ENCODE measurements around the gene GPR33.

Gene GPR33

GRCh38 chr14:31487886-31488285 is at the start of gene GPR33:
Gene GPR33 (minus strand): TSS chr14:31488039. CDS start chr14:31483965, 4,074 bp downstream.
- no peaks in the 10 kb centered on the region for H3K79me2 ChIP-seq
- no peaks in the 10 kb centered on the region for H3K36me3 ChIP-seq (ENCODE audit: control insufficient read depth, insufficient read depth, low read length)
- H3K4me2 ChIP-seq (ENCODE audit: low read length) = no peak within 1 kb of the TSS
- no peaks in the 10 kb centered on the region for H3K4me1 ChIP-seq
- H3K9ac ChIP-seq = no peak within 1 kb of the TSS
- no peak within 1 kb of the TSS for H2AFZ ChIP-seq
- no peaks in the 10 kb centered on the region for H3K9me3 ChIP-seq (ENCODE audit: control insufficient read depth, low read length)
- no peaks in the 10 kb centered on the region for H3K27me3 ChIP-seq (ENCODE audit: control insufficient read depth, insufficient read depth, low read length)
- no peak for TF ChIP-seq CTCF (IDR thresholded peaks at IDR 0.05)
- no peak within 1 kb of the TSS for H3K4me3 ChIP-seq (ENCODE audit: low read depth, low read length)
- no peak within 1 kb of the TSS for H3K27ac ChIP-seq

DNA sequence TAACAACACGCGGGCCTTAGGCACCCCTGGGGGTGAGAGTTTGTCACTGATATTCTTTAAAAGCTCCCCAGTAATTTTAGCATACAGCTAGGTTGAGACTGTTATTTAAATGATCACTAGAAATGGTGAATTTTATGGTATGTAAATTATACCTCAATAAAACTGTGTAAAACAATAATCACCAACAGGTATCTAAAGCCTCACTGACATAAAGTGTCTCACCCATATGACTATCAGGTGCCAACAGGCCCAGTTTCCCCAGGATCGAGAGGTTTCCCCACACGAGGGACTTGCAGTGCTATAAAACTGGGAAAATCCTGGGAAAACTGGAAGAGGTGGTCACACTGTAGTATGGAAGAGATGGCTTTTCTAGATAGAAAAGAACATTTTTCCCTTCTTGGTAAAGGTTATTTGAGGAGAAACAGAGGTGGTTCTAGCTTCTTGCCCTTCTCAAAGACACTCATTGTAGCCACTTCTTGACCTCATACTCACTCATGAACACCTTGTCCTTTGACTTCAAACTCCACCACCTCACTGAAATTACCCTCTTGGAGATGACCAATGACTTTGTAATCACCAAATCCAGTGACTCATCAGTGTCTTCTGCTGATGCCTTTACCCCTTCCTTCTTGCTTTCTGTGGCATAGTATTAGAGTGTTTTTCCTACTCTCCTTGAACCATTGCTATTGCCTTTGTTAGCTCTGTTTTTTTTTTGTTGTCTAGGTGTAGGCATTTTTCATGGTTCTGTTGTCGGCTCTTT is 48.5 kb upstream of the GPR33 start:
- no peak overlapping the region for H3K4me2 ChIP-seq (ENCODE audit: low read length)
- H3K9me3 ChIP-seq (ENCODE audit: control insufficient read depth, low read length) = no peaks in the 10 kb centered on the region
- H2AFZ ChIP-seq = no peak overlapping the region
- H3K4me3 ChIP-seq (ENCODE audit: low read depth, low read length) = no peak overlapping the region
- no peaks in the 10 kb centered on the region for H3K27me3 ChIP-seq (ENCODE audit: control insufficient read depth, insufficient read depth, low read length)
- no peaks in the 10 kb centered on the region for H3K79me2 ChIP-seq
- TF ChIP-seq CTCF (IDR thresholded peaks at IDR 0.05) = no peak
- no peaks in the 10 kb centered on the region for H3K36me3 ChIP-seq (ENCODE audit: control insufficient read depth, insufficient read depth, low read length)
- no peak overlapping the region for H3K9ac ChIP-seq
- no peaks in the 10 kb centered on the region for H3K4me1 ChIP-seq
- H3K27ac ChIP-seq = no peak overlapping the region

GRCh38 chr14:31530136-31530535 is 42.3 kb upstream of the GPR33 start:
- H3K4me2 ChIP-seq (ENCODE audit: low read length) = no peak overlapping the region
- no peaks in the 10 kb centered on the region for H3K36me3 ChIP-seq (ENCODE audit: control insufficient read depth, insufficient read depth, low read length)
- H3K9me3 ChIP-seq (ENCODE audit: control insufficient read depth, low read length) = no peaks in the 10 kb centered on the region
- no peak for TF ChIP-seq CTCF (IDR thresholded peaks at IDR 0.05)
- H3K79me2 ChIP-seq = no peaks in the 10 kb centered on the region
- no peak overlapping the region for H3K9ac ChIP-seq
- H3K4me3 ChIP-seq (ENCODE audit: low read depth, low read length) = no peak overlapping the region
- no peaks in the 10 kb centered on the region for H3K4me1 ChIP-seq
- H3K27me3 ChIP-seq (ENCODE audit: control insufficient read depth, insufficient read depth, low read length) = no peaks in the 10 kb centered on the region
- no peak overlapping the region for H3K27ac ChIP-seq
- H2AFZ ChIP-seq = no peak overlapping the region

- Histone ChIP-seq H3K4me2 (ENCODE audit: low read length) (no peak overlapping the region), H3K79me2 (no peaks in the 10 kb centered on the region), H3K9me3 (ENCODE audit: control insufficient read depth, low read length) (no peaks in the 10 kb centered on the region), H2AFZ (no peak overlapping the region), H3K4me3 (ENCODE audit: low read depth, low read length) (no peak overlapping the region), H3K27me3 (ENCODE audit: control insufficient read depth, insufficient read depth, low read length) (no peaks in the 10 kb centered on the region), H3K9ac (no peak overlapping the region), H3K36me3 (ENCODE audit: control insufficient read depth, insufficient read depth, low read length) (no peaks in the 10 kb centered on the region), H3K4me1 (no peaks in the 10 kb centered on the region), H3K27ac (no peak overlapping the region)
- no peak for TF ChIP-seq CTCF (IDR thresholded peaks at IDR 0.05)
These were observed 41.2 kb upstream of the GPR33 start for GRCh38 chr14:31529053-31529452.

DNA sequence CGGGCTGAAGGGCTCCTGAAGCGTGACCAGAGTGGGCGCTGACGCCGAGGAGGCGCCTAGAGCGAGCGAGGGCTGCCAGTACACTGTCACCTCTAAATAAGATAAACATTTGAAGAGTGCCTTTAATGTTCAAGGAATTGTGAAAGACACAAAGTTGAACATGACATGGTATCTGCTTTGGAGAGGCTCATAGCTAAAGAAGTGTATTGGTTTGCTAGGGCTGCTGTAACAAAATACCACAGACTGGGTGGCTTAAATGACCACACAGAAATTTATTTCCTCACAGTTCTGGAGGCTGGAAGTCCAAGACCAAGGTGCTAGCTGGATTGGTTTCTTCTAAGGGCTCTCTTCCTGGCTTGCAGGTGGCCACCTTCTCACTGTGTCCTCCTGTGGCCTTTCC is 39.7 kb upstream of the GPR33 start:
- H3K79me2 ChIP-seq = no peaks in the 10 kb centered on the region
- H3K9ac ChIP-seq = no peak overlapping the region
- H3K4me2 ChIP-seq (ENCODE audit: low read length) = no peak overlapping the region
- no peak overlapping the region for H2AFZ ChIP-seq
- no peaks in the 10 kb centered on the region for H3K36me3 ChIP-seq (ENCODE audit: control insufficient read depth, insufficient read depth, low read length)
- H3K4me1 ChIP-seq = no peaks in the 10 kb centered on the region
- no peak overlapping the region for H3K27ac ChIP-seq
- H3K9me3 ChIP-seq (ENCODE audit: control insufficient read depth, low read length) = no peaks in the 10 kb centered on the region
- TF ChIP-seq CTCF (IDR thresholded peaks at IDR 0.05) = no peak
- no peaks in the 10 kb centered on the region for H3K27me3 ChIP-seq (ENCODE audit: control insufficient read depth, insufficient read depth, low read length)
- H3K4me3 ChIP-seq (ENCODE audit: low read depth, low read length) = no peak overlapping the region
